ENCODE measurements around the gene CAPN5. TPM values are rescaled to one million over a fixed set of nuclear protein-coding genes. Genes with fewer than 3 reads are reported as not detected.

The CAPN5 gene
- total RNA-seq, 1 donor from 2014 or later: 7.4 TPM

DNA sequence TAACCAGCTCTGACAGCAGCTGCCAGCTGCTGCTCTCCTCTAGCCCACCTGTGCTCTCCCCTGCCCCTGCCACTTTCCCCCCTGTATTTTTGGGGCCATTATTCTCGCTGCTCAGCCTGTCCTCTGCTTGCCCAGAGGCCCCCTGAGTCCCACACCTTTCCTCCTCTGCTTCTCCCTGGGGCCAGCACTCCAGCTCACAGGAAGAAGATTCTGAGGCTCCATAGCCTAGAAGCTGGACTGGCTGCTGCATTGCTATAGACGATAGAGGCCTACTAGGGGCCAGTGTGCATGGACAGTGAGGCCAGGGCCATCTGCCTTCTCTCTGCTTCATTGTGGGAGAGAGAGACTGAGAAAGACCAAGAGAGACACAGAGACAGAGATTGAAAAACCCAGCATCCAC, 36.5 kb downstream of the CAPN5 start:
- Mint-ChIP-seq H3K27me3 (ENCODE audit: insufficient read depth, low read depth) (peaks cover 7% of the 10 kb centered on the region), H3K36me3 (peaks cover 2% of the 10 kb centered on the region), H3K27ac (no peak overlapping the region), H3K4me1 (peaks cover 5% of the 10 kb centered on the region), H3K4me3 (no peak overlapping the region), H3K9me3 (peaks cover 8% of the 10 kb centered on the region)
- no peaks in the 10 kb centered on the region for H3K9me3 ChIP-seq (ENCODE audit: low read depth)
- TF ChIP-seq EZH2phosphoT487 (IDR thresholded peaks at IDR 0.05) (no peak), EZH2 (IDR thresholded peaks at IDR 0.05) (no peak)
- TF ChIP-seq, protein P1, sequence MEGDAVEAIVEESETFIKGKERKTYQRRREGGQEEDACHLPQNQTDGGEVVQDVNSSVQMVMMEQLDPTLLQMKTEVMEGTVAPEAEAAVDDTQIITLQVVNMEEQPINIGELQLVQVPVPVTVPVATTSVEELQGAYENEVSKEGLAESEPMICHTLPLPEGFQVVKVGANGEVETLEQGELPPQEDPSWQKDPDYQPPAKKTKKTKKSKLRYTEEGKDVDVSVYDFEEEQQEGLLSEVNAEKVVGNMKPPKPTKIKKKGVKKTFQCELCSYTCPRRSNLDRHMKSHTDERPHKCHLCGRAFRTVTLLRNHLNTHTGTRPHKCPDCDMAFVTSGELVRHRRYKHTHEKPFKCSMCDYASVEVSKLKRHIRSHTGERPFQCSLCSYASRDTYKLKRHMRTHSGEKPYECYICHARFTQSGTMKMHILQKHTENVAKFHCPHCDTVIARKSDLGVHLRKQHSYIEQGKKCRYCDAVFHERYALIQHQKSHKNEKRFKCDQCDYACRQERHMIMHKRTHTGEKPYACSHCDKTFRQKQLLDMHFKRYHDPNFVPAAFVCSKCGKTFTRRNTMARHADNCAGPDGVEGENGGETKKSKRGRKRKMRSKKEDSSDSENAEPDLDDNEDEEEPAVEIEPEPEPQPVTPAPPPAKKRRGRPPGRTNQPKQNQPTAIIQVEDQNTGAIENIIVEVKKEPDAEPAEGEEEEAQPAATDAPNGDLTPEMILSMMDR (IDR thresholded peaks at IDR 0.05): no peak
- DNase-seq (ENCODE audit: low spot score): no peak
- no peaks in the 10 kb centered on the region for H3K79me2 ChIP-seq (ENCODE audit: low read depth)
- no peak overlapping the region for H3K4me3 ChIP-seq
- H3K27ac ChIP-seq: no peak overlapping the region
- H3K27me3 ChIP-seq: no peaks in the 10 kb centered on the region
- H3K9ac ChIP-seq: no peak overlapping the region
- no peaks in the 10 kb centered on the region for H4K20me1 ChIP-seq (ENCODE audit: low read depth)
- no peak overlapping the region for H2AFZ ChIP-seq (replicated peaks)
- no peaks in the 10 kb centered on the region for H3K36me3 ChIP-seq
- H3K4me1 ChIP-seq: no peaks in the 10 kb centered on the region
- no peak overlapping the region for H3K4me2 ChIP-seq
- no peaks in the 10 kb centered on the region for H3F3A ChIP-seq (ENCODE audit: low read depth)

DNA sequence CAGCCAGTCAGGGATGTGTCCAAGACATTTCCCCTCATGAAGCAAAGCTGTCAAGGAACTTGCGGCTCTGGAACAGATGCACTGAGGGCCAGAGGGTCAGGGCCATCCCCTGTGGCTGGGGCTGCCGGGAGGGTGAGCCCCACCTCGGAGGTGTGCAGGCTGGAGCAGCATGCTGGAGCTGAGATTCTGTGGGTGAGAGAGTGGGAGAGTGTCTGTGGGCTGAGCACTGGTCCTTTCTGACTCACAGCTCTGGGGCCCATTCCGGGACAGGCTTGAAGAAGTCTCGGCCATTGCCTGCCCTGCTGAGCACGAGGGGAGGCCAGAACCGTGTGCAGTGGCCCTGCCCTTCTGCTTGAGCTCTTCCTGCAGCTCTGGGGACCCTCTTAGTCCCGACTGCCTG, 38.0 kb downstream of the CAPN5 start:
- no peaks in the 10 kb centered on the region for H3K4me1 ChIP-seq
- TF ChIP-seq, protein P1 (IDR thresholded peaks at IDR 0.05): no peak
- TF ChIP-seq EZH2phosphoT487 (IDR thresholded peaks at IDR 0.05) (no peak), EZH2 (IDR thresholded peaks at IDR 0.05) (no peak)
- no peak overlapping the region for H3K27ac ChIP-seq
- no peak overlapping the region for H2AFZ ChIP-seq (replicated peaks)
- no peaks in the 10 kb centered on the region for H4K20me1 ChIP-seq (ENCODE audit: low read depth)
- no peaks in the 10 kb centered on the region for H3K9me3 ChIP-seq (ENCODE audit: low read depth)
- no peaks in the 10 kb centered on the region for H3K27me3 ChIP-seq
- H3K4me3 ChIP-seq: no peak overlapping the region
- no peaks in the 10 kb centered on the region for H3K36me3 ChIP-seq
- Mint-ChIP-seq H3K4me1 (peaks cover 5% of the 10 kb centered on the region), H3K27ac (no peak overlapping the region), H3K36me3 (peaks cover 2% of the 10 kb centered on the region), H3K9me3 (peaks cover 8% of the 10 kb centered on the region), H3K4me3 (no peak overlapping the region), H3K27me3 (ENCODE audit: insufficient read depth, low read depth) (peaks cover 7% of the 10 kb centered on the region)
- DNase-seq (ENCODE audit: low spot score): no peak
- no peak overlapping the region for H3K4me2 ChIP-seq
- no peak overlapping the region for H3K9ac ChIP-seq
- H3K79me2 ChIP-seq (ENCODE audit: low read depth): no peaks in the 10 kb centered on the region
- no peaks in the 10 kb centered on the region for H3F3A ChIP-seq (ENCODE audit: low read depth)

DNA sequence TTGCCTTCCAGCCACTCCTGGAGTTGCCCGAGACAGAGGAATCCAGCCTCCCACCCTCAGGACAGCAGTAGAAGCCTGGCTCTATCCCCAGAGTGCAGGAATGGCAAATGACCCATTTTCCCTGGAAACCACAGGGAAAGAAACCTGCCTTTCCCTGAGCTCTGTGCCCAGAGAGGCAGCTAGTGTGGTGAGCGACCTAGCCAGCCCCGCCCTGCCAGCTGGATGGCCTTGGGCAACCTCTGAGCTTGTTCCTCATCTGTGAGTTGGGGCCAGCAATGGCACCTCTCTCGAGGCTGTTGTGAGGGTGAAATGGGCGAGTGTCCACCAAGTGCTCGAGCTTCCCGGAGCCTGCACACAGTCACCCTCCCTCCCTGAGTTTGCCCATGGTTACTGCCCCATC, 39.5 kb downstream of the CAPN5 start:
- no peaks in the 10 kb centered on the region for H3K27me3 ChIP-seq
- Mint-ChIP-seq H3K4me1 (peaks cover 5% of the 10 kb centered on the region), H3K4me3 (no peak overlapping the region), H3K36me3 (no peaks in the 10 kb centered on the region), H3K27me3 (ENCODE audit: insufficient read depth, low read depth) (peaks cover 5% of the 10 kb centered on the region), H3K9me3 (no peaks in the 10 kb centered on the region), H3K27ac (no peak overlapping the region)
- H3K9ac ChIP-seq: no peak overlapping the region
- TF ChIP-seq, protein P1 (IDR thresholded peaks at IDR 0.05): no peak
- TF ChIP-seq EZH2 (IDR thresholded peaks at IDR 0.05): no peak
- TF ChIP-seq EZH2phosphoT487 (IDR thresholded peaks at IDR 0.05): no peak
- no peaks in the 10 kb centered on the region for H3K4me1 ChIP-seq
- H3K27ac ChIP-seq: no peak overlapping the region
- H3K4me3 ChIP-seq: no peak overlapping the region
- H3K4me2 ChIP-seq: no peak overlapping the region
- H3F3A ChIP-seq (ENCODE audit: low read depth): no peaks in the 10 kb centered on the region
- DNase-seq (ENCODE audit: low spot score): no peak
- no peaks in the 10 kb centered on the region for H3K9me3 ChIP-seq (ENCODE audit: low read depth)
- H3K79me2 ChIP-seq (ENCODE audit: low read depth): no peaks in the 10 kb centered on the region
- H2AFZ ChIP-seq (replicated peaks): no peak overlapping the region
- H4K20me1 ChIP-seq (ENCODE audit: low read depth): no peaks in the 10 kb centered on the region
- no peaks in the 10 kb centered on the region for H3K36me3 ChIP-seq

All from neural progenitor cell (in vitro differentiated cells).